Measurements from ENCODE around the gene MRPS23.

Gene MRPS23

GRCh38 chr17:57849874-57850754 lies at the start of gene MRPS23:
Gene MRPS23 (minus strand): TSS chr17:57850044. CDS start chr17:57850010, 34 bp downstream.
- DNase-seq (ENCODE audit: low spot score) = peak; percentile 98

GRCh38 chr17:57899391-57899790 lies 49.5 kb upstream of the MRPS23 start:
- no peak for DNase-seq (ENCODE audit: low spot score)

GRCh38 chr17:57898487-57899311 lies 48.9 kb upstream of the MRPS23 start:
- no peak for DNase-seq (ENCODE audit: low spot score)

GRCh38 chr17:57895382-57896060 lies 45.7 kb upstream of the MRPS23 start:
- DNase-seq (ENCODE audit: low spot score) = no peak

- no peak for DNase-seq (ENCODE audit: low spot score)
These were observed 45.0 kb upstream of the MRPS23 start for GRCh38 chr17:57894848-57895247.

- no peak for DNase-seq (ENCODE audit: low spot score)
These were observed 43.2 kb upstream of the MRPS23 start for GRCh38 chr17:57892820-57893595.

GRCh38 chr17:57892146-57892819 lies 42.4 kb upstream of the MRPS23 start:
- peak; percentile 75 for DNase-seq (ENCODE audit: low spot score)

- DNase-seq (ENCODE audit: low spot score) = no peak
These were observed 41.0 kb upstream of the MRPS23 start for GRCh38 chr17:57890857-57891232.

GRCh38 chr17:57889892-57890856 lies 40.3 kb upstream of the MRPS23 start:
- DNase-seq (ENCODE audit: low spot score) = no peak

- no peak for DNase-seq (ENCODE audit: low spot score)
These were observed 39.4 kb upstream of the MRPS23 start for GRCh38 chr17:57889252-57889651.

GRCh38 chr17:57888311-57889216 lies 38.7 kb upstream of the MRPS23 start:
- DNase-seq (ENCODE audit: low spot score) = no peak

GRCh38 chr17:57887161-57887560 lies 37.3 kb upstream of the MRPS23 start:
- DNase-seq (ENCODE audit: low spot score) = no peak

- no peak for DNase-seq (ENCODE audit: low spot score)
These were observed 36.2 kb upstream of the MRPS23 start for GRCh38 chr17:57886020-57886419.

GRCh38 chr17:57885148-57885915 lies 35.5 kb upstream of the MRPS23 start:
- DNase-seq (ENCODE audit: low spot score) = no peak

GRCh38 chr17:57881783-57882351 lies 32.0 kb upstream of the MRPS23 start:
- no peak for DNase-seq (ENCODE audit: low spot score)

GRCh38 chr17:57881143-57881542 lies 31.3 kb upstream of the MRPS23 start:
- DNase-seq (ENCODE audit: low spot score) = no peak

GRCh38 chr17:57880086-57880456 lies 30.2 kb upstream of the MRPS23 start:
- peak; percentile 35 for DNase-seq (ENCODE audit: low spot score)
